NCI-H510A (cell line): Measurements from ENCODE around the gene CLEC16A.

Experiments
- DNase-seq: peaks from one replicate; lab custom pipeline; 2025; lab: John Stamatoyannopoulos, UW

Gene CLEC16A

DNA sequence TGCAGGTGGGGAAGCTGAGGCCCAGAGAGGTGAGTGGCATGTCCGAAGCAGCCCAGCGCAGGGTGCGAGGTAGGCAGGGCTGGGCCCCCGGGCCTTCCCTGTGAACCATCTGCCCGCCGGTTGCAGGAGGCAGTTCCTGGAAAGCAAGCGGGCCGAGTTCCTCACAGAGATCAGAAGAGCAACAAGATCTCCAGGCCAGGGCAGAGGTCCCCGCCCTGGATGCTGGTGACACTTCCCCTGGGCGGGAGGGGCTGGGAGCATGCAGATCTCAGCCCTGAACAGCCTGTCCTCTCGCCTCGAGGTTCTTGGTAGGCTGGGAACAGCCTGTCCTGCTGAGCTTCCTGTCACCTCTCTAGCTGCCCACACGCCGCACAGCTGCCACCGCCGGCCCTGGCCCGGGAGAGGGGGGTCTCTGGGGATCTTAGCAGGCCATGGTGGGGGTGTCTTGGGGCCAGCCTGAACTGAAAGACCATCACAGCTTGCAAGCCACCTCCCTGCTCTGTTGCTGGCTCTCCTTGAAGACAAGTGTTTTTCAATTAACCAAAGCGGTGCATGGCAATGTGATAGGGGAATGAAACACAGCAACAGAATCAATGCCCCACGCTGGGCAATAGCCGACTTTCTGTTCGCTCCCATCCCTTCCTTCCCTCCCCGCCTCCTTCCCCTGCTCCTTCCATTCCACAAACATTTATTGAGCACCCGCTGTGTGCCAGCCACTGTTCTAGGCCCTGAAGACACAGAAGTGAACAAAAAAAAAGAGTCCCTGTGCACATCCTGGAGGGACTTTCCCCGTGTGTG lies 279.9 kb downstream of the CLEC16A start:
- no peak for DNase-seq

DNA sequence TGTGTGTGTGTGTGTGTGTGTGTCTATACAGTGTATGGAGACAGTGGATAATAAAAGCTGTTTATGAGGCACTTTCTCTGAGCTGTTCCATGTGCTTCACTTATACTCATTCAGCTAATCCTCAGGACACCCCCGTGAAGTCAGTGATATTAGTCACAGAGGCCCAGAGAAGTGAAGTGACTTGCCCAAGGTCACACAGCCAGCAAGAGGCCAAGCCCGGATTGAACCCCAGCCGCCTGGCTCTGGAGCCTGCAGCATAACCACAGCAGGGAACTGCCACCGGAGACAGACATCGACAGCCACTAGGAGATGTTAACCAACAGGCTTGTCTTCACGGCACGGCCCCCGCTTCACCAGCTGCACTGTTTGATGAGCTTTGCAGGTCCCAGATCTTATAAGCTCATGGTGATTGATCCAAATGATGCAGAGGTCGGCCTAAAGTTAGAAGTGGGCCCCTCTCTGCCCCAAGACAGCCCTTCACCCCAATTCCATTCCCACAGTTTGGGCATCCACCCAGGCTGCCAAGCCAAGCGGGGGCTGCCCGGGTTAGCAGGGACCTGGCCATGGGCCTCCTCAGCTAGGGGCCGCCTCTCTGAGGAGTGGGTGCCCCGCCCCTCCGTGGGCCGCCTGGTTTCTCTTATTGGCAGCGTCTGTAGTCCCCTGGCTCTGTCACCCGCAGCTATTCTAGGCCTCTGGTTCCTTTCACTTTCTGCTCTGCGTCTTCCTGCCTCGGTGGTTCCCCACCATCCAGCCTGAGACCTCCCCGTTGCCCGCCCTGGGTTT lies 280.7 kb downstream of the CLEC16A start:
- DNase-seq, result no peak

DNA sequence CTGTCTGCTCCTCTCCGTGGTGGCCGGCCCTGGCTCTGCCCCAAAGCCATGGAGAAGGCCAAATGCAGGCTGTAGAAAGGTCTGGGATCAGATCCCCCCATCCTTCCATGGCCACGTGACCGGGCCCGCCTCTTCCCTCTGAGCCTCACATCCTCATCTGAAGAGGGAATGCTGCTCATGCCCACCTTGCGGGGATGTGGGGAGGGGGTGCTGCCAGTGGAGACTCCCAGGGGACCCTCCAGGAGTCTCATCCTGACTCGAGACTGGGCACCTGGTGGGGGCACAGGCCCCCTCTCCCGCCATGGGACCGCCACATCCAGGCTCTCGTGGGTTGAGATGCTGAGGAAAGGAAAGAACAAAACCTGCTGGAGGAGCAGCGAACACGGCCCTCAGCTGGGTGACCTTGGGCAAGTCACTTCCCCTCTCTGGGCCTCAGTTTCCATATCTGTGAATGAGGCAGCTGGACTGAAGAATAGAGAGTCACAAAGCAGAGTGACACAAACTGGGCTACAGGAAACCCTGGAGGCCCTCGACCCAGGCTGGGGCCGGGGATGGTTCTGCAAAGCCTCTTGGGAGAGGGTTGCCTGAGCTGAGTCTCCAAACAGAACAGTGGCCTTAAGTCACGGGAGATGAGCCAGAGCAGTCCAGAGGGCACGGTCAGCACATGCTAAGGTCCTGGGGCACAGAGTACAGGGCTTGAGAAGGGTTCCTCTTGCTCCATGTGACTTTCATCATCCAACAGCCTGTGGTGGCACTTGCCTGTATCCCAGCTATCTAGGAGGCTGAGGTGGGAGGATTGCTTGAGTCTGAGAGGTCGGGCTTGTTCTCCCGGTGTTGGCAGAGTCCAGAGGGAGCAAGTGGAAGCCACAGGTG lies 281.5 kb downstream of the CLEC16A start:
- DNase-seq, result no peak

DNA sequence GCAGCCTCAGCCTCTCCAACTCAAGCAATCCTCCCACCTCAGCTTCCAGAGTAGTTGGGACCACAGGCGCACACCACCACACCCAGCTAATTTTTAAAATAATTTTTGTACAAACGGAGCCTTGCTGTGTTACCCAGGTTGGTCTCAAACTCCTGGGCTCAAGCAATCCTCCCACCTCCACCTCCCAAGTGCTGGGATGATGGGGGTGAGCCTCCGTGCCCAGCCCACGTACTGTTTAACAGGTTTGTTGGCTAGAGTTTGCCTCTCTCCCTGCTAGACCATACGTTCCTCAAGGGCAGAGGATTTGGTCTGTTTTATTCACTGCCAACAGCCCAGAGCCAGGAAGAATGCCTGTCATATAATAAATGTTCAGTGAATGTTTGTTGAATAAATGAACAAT lies 285.1 kb downstream of the CLEC16A start:
- no peak for DNase-seq

DNA sequence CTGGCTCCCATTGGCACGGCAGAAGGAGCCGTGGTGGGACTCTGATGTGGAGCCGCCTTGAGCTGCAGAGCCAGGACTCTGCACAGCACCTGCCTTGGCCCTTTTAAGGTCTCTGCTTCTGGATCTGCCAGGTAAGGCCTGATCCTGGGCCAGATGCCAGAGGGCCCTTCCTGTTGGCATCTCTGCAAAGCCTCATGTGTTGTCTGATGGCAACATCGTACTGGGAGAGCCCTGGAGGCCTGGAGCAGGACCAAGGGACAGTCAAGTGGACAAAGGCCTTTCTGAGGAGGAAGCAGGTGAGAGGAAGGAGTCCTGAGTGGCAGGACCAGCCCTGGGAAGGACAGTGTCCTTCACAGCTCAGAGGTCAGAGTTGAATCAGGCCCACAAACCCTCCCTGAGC lies 285.5 kb downstream of the CLEC16A start:
- no peak for DNase-seq

DNA sequence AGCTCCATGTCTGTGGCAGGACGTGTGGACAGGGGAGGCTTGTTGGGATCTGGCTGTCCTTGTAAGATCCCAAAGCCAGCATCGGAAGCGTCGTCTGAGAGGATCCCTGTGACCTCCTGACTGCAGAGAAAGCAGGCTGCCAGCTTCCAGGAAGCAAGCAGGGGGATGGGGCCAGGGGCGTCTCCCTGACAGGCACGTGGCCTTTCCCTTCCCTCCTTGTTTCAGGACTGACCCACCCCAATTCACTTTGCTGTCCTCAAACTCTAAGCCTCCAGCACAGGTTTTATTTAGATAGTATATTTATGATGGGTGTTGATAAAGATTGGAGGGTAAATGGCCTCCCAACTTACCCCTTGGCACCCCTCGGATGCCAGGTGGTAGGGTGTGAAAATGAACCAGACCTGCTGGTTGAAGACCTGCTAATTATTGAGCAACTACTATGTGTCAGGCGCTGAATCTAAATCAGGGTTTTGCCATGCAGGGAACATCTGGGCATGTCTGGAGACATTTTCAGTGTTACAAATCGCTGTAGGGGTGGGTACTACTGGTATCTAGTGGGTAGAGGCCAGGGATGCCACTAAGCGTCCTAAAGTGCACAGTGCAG lies 287.1 kb downstream of the CLEC16A start:
- no peak for DNase-seq
